HepG2 (cell line): ENCODE data around the gene MC1R. TPM values are rescaled to one million over a fixed set of nuclear protein-coding genes. Genes with fewer than 3 reads are reported as not detected.

ENCODE experiments used
- AGO2 ChIP-seq: fragments of 200-400 bp; formaldehyde crosslinking; optimal IDR thresholded peaks from 2 replicates; pipeline ENCODE3; 2017; ENCODE audit warnings: mild to moderate bottlenecking, low read depth, low read length, moderate library complexity
- CAMTA2 ChIP-seq: sonication (generic); formaldehyde crosslinking; IDR thresholded peaks from 2 replicates; pipeline ENCODE4 v1.4.0; 2020; ENCODE audit warnings: mild to moderate bottlenecking, missing genetic modification reagents, borderline replicate concordance
- CBX1 ChIP-seq: IDR thresholded peaks from one replicate; pipeline ENCODE4 v1.6.1; 2016; ENCODE audit warnings: antibody characterized with exemption, low read depth
- CEBPG ChIP-seq: IDR thresholded peaks from 2 replicates; pipeline ENCODE4 v1.6.1; 2016
- PHF21A ChIP-seq: sonication (generic); formaldehyde crosslinking; IDR thresholded peaks from 2 replicates; pipeline ENCODE4 v1.5.0; 2020; ENCODE audit warnings: mild to moderate bottlenecking, missing genetic modification reagents
- RARA ChIP-seq: IDR thresholded peaks from 2 replicates; pipeline ENCODE4 v1.6.1; 2016; ENCODE audit warnings: missing genetic modification reagents, missing compliant biosample characterization
- RXRB ChIP-seq: IDR thresholded peaks from 2 replicates; pipeline ENCODE4 v1.6.1; 2016; ENCODE audit warnings: borderline replicate concordance, missing genetic modification reagents, missing compliant biosample characterization
- TBX2 ChIP-seq: sonication (generic); formaldehyde crosslinking; IDR thresholded peaks from 2 replicates; pipeline ENCODE4 v1.5.0; 2020; ENCODE audit warnings: missing genetic modification reagents, mild to moderate bottlenecking, borderline replicate concordance
- ZBTB20 ChIP-seq: sonication (generic); formaldehyde crosslinking; IDR thresholded peaks from 2 replicates; pipeline ENCODE4 v1.8.1; 2023; ENCODE audit warnings: missing genetic modification reagents, low read depth, mild to moderate bottlenecking, borderline replicate concordance
- ZBTB7A ChIP-seq: sonication (generic); formaldehyde crosslinking; IDR thresholded peaks from 2 replicates; pipeline ENCODE4 v1.8.0; 2022; ENCODE audit warnings: mild to moderate bottlenecking, missing genetic modification reagents
- ZFP36L1 ChIP-seq: sonication (generic); formaldehyde crosslinking; IDR thresholded peaks from 2 replicates; pipeline ENCODE4 v1.8.0; 2022; ENCODE audit warnings: mild to moderate bottlenecking, missing genetic modification reagents, moderate library complexity
- ZNF143 ChIP-seq: sonication (generic); formaldehyde crosslinking; IDR thresholded peaks from 2 replicates; pipeline ENCODE4 v1.4.0; 2020; ENCODE audit warnings: missing genetic modification reagents
- ZNF331 ChIP-seq: sonication (generic); formaldehyde crosslinking; IDR thresholded peaks from 2 replicates; pipeline ENCODE4 v1.4.0; 2020; ENCODE audit warnings: missing genetic modification reagents
- ZNF34 ChIP-seq: sonication (generic); formaldehyde crosslinking; IDR thresholded peaks from 2 replicates; pipeline ENCODE4 v1.4.0; 2020; ENCODE audit warnings: mild to moderate bottlenecking, missing genetic modification reagents, borderline replicate concordance
- ZNF672 ChIP-seq: sonication (generic); formaldehyde crosslinking; IDR thresholded peaks from 2 replicates; pipeline ENCODE4 v1.8.1; 2022; ENCODE audit warnings: missing genetic modification reagents
- ZNF747 ChIP-seq: sonication (generic); formaldehyde crosslinking; IDR thresholded peaks from 2 replicates; pipeline ENCODE4 v1.8.1; 2023; ENCODE audit warnings: missing genetic modification reagents, mild to moderate bottlenecking, borderline replicate concordance
- ZNF777 ChIP-seq: sonication (generic); formaldehyde crosslinking; IDR thresholded peaks from 2 replicates; pipeline ENCODE4 v1.4.0; 2020; ENCODE audit warnings: missing genetic modification reagents
- polyA plus RNA-seq, 8 experiments: library from polyadenylated mRNA; depleted of rRNA in 3 of 8; stranded (reverse) in 7 of 8; unstranded in 1 of 8; fragments of >200 nt; fragmentation: Illumina TruSeq in 4 of 8; extraction: Trizol in 4 of 8; gene quantifications; 2 replicates each; pipeline versions ENCODE4 v1.2.1 to v1.2.3, GENCODE V29; 2011 to 2016; ENCODE audit warnings: low read depth in 4 of 8, missing spikeins in 1 of 8, mixed read lengths in 1 of 8; ENCODE audit not compliant: insufficient read depth in 1 of 8
- total RNA-seq, 5 experiments: library from RNA; depleted of rRNA; stranded (reverse); fragments of >200 nt; fragmentation: Illumina TruSeq; extraction: Trizol; gene quantifications; 2 replicates each; pipeline ENCODE4 v1.2.3, GENCODE V29; 2016; ENCODE audit warnings: low read depth in 1 of 5
- TF ChIP-seq, protein P1 (sequence below): sonication (generic); formaldehyde crosslinking; IDR thresholded peaks from 2 replicates; pipeline ENCODE4 v1.5.0; 2020; ENCODE audit warnings: mild to moderate bottlenecking, missing genetic modification reagents, moderate library complexity
- TF ChIP-seq, protein P2 (sequence below): sonication (generic); formaldehyde crosslinking; IDR thresholded peaks from 2 replicates; pipeline ENCODE4 v1.5.1; 2020; ENCODE audit warnings: missing genetic modification reagents, mild to moderate bottlenecking, borderline replicate concordance
- TF ChIP-seq, protein P3 (sequence below): sonication (generic); formaldehyde crosslinking; conservative IDR thresholded peaks from 2 replicates; pipeline ENCODE4 v1.8.0; 2022; ENCODE audit warnings: missing genetic modification reagents
- TF ChIP-seq, protein P4 (sequence below): fragments of 450-650 bp; IDR thresholded peaks from 2 replicates; pipeline ENCODE4 v1.6.1; 2017; ENCODE audit warnings: mild to moderate bottlenecking

MC1R gene
- total and polyA plus RNA-seq, 2 of the 13 experiments (the other 11 are each of a cell fraction or from before 2014, with no cell fraction given), result 9.1 to 14.8 TPM

DNA sequence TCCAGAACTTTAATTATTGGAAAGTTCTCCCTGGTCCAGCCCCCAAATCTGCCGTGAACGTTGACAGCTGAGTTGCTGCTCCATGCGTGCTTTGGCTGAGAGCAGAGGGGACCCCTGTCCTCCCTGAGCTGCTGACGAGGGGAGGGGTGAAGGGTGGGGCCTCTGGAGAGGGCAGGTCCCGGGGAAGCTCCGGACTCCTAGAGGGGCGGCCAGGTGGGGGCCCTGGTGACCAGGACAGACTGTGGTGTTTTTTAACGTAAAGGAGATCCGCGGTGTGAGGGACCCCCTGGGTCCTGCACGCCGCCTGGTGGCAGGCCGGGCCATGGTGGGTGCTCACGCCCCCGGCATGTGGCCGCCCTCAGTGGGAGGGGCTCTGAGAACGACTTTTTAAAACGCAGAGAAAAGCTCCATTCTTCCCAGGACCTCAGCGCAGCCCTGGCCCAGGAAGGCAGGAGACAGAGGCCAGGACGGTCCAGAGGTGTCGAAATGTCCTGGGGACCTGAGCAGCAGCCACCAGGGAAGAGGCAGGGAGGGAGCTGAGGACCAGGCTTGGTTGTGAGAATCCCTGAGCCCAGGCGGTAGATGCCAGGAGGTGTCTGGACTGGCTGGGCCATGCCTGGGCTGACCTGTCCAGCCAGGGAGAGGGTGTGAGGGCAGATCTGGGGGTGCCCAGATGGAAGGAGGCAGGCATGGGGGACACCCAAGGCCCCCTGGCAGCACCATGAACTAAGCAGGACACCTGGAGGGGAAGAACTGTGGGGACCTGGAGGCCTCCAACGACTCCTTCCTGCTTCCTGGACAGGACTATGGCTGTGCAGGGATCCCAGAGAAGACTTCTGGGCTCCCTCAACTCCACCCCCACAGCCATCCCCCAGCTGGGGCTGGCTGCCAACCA is at the start of gene MC1R (continued):
- TF ChIP-seq ZFP36L1 (CRISPR knock-in tag) (0 out of 2 replicates have a peak, but pooled peaks have one; percentile 66), RARA (CRISPR knock-in tag) (peak; percentile 66), CAMTA2 (CRISPR knock-in tag) (peak; percentile 72; the same call in 1 of the 2 replicates), CEBPG (peak; percentile 81), RXRB (CRISPR knock-in tag) (peak; percentile 73), ZNF777 (CRISPR knock-in tag) (no peak), PHF21A (CRISPR knock-in tag) (peak; percentile 71), ZNF34 (CRISPR knock-in tag) (no peak), ZNF143 (CRISPR knock-in tag) (0 out of 2 replicates have a peak, but pooled peaks have one; percentile 28), AGO2 (peak; percentile 85), ZNF672 (CRISPR knock-in tag) (peak; percentile 45), CBX1 (peak; percentile 50), ZNF331 (CRISPR knock-in tag) (peak; percentile 83; the same call in 1 of the 2 replicates), ZBTB20 (CRISPR knock-in tag) (peak; percentile 94), ZNF747 (CRISPR knock-in tag) (peak; percentile 20; the same call in 1 of the 2 replicates), ZBTB7A (peak; percentile 91), TBX2 (CRISPR knock-in tag) (0 out of 2 replicates have a peak, but pooled peaks have one; percentile 31)
- TF ChIP-seq, protein P1, sequence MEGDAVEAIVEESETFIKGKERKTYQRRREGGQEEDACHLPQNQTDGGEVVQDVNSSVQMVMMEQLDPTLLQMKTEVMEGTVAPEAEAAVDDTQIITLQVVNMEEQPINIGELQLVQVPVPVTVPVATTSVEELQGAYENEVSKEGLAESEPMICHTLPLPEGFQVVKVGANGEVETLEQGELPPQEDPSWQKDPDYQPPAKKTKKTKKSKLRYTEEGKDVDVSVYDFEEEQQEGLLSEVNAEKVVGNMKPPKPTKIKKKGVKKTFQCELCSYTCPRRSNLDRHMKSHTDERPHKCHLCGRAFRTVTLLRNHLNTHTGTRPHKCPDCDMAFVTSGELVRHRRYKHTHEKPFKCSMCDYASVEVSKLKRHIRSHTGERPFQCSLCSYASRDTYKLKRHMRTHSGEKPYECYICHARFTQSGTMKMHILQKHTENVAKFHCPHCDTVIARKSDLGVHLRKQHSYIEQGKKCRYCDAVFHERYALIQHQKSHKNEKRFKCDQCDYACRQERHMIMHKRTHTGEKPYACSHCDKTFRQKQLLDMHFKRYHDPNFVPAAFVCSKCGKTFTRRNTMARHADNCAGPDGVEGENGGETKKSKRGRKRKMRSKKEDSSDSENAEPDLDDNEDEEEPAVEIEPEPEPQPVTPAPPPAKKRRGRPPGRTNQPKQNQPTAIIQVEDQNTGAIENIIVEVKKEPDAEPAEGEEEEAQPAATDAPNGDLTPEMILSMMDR (CRISPR knock-in tag), result peak; percentile 96
- TF ChIP-seq, protein P2, sequence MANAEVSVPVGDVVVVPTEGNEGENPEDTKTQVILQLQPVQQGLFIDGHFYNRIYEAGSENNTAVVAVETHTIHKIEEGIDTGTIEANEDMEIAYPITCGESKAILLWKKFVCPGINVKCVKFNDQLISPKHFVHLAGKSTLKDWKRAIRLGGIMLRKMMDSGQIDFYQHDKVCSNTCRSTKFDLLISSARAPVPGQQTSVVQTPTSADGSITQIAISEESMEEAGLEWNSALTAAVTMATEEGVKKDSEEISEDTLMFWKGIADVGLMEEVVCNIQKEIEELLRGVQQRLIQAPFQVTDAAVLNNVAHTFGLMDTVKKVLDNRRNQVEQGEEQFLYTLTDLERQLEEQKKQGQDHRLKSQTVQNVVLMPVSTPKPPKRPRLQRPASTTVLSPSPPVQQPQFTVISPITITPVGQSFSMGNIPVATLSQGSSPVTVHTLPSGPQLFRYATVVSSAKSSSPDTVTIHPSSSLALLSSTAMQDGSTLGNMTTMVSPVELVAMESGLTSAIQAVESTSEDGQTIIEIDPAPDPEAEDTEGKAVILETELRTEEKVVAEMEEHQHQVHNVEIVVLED, result peak; percentile 8; the same call in 1 of the 2 replicates
- TF ChIP-seq, protein P3, sequence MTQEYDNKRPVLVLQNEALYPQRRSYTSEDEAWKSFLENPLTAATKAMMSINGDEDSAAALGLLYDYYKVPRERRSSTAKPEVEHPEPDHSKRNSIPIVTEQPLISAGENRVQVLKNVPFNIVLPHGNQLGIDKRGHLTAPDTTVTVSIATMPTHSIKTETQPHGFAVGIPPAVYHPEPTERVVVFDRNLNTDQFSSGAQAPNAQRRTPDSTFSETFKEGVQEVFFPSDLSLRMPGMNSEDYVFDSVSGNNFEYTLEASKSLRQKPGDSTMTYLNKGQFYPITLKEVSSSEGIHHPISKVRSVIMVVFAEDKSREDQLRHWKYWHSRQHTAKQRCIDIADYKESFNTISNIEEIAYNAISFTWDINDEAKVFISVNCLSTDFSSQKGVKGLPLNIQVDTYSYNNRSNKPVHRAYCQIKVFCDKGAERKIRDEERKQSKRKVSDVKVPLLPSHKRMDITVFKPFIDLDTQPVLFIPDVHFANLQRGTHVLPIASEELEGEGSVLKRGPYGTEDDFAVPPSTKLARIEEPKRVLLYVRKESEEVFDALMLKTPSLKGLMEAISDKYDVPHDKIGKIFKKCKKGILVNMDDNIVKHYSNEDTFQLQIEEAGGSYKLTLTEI, result no peak
- TF ChIP-seq, protein P4, sequence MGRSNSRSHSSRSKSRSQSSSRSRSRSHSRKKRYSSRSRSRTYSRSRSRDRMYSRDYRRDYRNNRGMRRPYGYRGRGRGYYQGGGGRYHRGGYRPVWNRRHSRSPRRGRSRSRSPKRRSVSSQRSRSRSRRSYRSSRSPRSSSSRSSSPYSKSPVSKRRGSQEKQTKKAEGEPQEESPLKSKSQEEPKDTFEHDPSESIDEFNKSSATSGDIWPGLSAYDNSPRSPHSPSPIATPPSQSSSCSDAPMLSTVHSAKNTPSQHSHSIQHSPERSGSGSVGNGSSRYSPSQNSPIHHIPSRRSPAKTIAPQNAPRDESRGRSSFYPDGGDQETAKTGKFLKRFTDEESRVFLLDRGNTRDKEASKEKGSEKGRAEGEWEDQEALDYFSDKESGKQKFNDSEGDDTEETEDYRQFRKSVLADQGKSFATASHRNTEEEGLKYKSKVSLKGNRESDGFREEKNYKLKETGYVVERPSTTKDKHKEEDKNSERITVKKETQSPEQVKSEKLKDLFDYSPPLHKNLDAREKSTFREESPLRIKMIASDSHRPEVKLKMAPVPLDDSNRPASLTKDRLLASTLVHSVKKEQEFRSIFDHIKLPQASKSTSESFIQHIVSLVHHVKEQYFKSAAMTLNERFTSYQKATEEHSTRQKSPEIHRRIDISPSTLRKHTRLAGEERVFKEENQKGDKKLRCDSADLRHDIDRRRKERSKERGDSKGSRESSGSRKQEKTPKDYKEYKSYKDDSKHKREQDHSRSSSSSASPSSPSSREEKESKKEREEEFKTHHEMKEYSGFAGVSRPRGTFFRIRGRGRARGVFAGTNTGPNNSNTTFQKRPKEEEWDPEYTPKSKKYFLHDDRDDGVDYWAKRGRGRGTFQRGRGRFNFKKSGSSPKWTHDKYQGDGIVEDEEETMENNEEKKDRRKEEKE, result no peak
